ENCODE measurements around the gene PRICKLE4.

DNA sequence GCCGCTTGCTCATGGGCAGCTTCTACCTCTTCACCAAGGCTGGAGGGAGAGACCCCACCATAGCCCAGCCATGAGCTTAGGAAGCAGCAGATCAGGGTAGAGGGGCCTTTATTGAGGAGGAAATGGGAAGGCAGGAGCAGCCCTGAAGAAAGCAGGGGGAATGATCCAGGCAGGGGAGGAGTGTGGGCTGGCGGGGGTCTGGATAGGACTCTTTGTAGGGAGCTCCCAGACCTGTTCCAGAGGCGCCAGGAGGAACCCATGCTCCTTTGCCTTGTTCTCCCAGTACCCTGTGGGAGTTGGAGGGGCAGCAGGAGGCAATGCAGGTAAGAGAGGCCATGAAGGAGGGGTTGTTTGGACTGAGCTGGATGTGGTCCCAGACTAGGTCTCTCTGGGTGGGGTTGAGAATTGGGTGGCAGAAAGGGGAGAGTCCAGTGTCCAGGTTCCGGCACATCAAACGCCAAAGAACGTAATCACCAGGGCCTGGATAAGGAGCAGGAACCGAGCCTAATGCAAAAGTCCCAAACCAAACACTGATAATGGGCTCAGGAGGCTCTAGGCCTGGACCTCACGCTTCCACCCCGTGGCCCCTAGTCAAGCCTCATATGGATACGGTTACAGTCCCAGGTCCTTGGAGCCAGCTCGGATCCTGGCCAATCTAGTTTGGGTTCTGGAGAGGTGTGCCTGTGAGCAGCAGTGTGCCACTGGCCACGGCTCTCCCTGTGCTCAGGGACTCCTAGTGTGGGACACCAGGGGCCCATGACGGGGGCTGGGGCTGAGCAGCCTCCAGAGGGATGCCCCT, 21.3 kb upstream of the PRICKLE4 start:
- TF ChIP-seq CTCF (IDR thresholded peaks at IDR 0.05) (no peak), EZH2phosphoT487 (IDR thresholded peaks at IDR 0.05) (no peak), EZH2 (IDR thresholded peaks at IDR 0.05) (no peak)

Data from neural progenitor cell (in vitro differentiated cells).